ENCODE results near the gene CYFIP2.
A peak's percentile ranks its signal among the peaks of the same experiment; 100 is the strongest.
"Not testable (repeated sequence)": the region's sequence is repeated elsewhere in the genome, so short reads cannot be mapped to it uniquely, and the experiment has no call there.

CYFIP2 gene

DNA sequence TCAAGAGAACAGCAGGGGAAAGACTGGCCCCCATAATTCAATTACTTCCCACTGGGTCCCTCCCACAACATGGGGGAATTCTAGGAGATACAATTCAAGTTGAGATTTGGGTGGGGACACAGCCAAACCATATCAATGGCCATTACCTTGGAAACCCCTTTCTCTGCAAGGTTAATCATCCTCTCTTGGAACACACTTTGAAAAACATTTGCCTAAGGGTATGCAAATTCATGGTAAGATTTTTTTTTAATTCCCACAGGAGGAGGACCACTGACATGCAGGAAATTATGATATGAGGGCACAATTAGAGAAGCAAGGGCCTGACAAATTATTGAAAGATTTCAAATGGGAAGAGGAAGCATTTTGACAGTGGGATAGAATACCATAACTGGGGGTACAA lies 132.4 kb downstream of the CYFIP2 start:
- DNase-seq (ENCODE audit: low spot score), result no peak
- TF ChIP-seq, protein P1, sequence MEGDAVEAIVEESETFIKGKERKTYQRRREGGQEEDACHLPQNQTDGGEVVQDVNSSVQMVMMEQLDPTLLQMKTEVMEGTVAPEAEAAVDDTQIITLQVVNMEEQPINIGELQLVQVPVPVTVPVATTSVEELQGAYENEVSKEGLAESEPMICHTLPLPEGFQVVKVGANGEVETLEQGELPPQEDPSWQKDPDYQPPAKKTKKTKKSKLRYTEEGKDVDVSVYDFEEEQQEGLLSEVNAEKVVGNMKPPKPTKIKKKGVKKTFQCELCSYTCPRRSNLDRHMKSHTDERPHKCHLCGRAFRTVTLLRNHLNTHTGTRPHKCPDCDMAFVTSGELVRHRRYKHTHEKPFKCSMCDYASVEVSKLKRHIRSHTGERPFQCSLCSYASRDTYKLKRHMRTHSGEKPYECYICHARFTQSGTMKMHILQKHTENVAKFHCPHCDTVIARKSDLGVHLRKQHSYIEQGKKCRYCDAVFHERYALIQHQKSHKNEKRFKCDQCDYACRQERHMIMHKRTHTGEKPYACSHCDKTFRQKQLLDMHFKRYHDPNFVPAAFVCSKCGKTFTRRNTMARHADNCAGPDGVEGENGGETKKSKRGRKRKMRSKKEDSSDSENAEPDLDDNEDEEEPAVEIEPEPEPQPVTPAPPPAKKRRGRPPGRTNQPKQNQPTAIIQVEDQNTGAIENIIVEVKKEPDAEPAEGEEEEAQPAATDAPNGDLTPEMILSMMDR (IDR thresholded peaks at IDR 0.05; ENCODE audit: extremely low read depth, missing control alignments), result no peak

DNA sequence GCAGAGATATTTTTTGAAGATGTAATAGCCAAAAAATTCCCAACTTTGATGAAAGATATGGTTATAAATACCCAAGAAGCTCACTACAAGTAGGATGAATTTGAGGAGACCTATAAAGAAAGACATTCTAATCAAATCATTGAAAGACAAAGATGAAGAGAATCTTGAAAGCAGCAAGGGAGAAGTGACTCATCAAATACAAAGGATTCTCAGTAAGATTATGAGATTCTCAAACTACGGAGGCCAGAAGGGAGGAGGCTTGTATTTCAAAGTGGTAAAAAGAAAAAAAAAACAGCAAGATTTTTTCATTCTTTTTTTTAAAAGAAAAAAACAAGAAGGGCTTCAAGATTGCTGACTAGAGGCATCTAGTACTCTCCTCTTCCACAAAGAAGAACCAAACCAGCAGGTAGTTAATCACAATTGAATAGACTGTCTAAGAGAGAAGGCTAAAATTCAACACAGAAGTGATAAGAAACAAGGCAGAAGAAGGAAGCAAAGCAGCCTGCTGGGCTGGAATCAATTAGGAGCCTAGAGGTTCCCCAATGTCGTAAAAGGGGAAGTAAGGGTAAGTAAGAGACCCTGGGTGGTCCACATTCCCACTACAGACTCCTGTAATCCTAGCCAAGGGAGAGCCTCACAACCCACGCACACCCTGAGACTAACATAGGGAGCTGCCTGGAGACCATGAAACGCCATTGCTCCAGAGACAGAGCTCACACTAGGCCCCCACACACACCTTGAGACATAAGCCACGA lies 135.0 kb downstream of the CYFIP2 start:
- TF ChIP-seq, protein P1 (IDR thresholded peaks at IDR 0.05; ENCODE audit: extremely low read depth, missing control alignments), result no peak
- DNase-seq (ENCODE audit: low spot score), result no peak

DNA sequence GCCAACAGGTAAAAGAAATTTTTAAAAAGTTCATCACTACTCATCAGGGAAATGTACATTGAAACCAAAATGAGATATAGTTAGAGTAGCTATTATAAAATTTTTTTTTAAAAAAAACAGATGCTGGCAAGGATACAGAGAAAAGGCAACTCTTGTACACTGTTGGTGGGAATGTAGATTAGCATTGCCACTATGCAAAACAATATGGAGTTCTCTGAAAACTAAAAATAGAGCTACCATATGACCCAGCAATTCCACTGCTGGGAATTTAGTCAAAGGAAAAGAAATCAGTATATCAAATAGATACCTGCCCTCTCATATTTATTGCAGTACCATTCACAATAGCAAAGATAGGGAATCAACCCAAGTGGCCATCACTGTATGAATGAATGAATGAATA lies 149.9 kb downstream of the CYFIP2 start:
- no peak for DNase-seq (ENCODE audit: low spot score)
- TF ChIP-seq, protein P1 (IDR thresholded peaks at IDR 0.05; ENCODE audit: extremely low read depth, missing control alignments), result no peak

DNA sequence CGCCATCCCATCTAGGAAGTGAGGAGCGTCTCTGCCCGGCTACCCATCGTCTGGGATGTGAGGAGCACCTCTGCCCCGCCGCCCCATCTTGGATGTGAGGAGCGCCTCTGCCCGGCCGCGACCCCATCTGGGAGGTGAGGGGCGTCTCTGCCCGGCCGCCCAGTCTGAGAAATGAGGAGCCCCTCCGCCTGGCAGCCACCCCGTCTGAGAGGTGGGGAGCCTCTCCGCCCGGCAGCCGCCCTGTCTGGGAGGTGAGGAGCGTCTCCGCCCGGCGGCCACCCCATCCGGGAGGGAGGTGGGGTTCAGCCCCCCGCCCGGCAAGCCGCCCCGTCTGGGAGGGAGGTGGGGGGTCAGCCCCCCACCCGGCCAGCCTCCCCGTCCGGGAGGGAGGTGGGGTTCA lies 153.6 kb downstream of the CYFIP2 start:
- not testable (repeated sequence) for DNase-seq (ENCODE audit: low spot score)

DNA sequence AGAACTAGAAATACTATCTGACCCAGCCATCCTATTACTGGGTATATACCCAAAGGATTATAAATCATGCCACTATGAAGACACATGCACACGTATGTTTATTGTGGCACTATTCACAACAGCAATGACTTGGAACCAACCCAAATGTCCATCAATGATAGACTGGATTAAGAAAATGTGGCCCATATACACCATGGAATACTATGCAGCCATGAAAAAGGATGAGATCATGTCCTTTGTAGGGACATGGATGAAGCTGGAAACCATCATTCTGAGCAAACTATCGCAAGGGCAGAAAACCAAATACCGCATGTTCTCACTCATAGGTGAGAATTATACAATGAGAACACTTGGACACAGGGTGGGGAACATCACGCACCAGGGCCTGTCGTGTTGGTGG lies 164.0 kb downstream of the CYFIP2 start:
- DNase-seq (ENCODE audit: low spot score), result not testable (repeated sequence)

DNA sequence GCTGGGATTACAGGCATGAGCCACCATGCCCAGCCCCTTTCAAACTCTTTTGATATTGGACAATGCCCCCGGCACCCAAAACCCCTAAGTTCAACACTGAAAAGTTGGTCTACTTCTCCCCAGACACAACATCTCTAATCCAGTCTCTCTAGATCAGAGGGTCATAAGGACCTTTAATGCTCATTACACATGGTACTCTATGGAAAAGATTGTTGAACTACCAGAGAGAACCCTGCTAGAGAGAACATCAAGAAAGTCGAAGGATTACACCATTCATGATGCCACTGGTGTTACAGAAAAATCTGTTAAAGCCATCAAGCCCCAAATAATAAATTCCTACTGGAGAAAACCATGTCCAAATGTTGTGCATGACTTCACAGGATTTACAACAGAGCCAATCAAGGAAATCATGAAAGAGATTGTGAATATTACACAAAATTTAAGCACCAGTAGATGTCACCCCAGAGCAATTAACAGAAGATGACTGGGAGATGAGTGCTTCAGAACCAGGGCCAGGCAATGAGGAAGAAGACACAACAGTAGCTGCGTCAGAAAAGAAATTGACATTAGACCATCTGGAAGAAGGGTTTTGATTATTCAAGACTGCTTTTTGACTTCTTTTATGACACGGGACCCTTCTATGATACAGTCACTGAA lies 165.7 kb downstream of the CYFIP2 start:
- TF ChIP-seq, protein P1 (IDR thresholded peaks at IDR 0.05; ENCODE audit: extremely low read depth, missing control alignments), result peak; percentile 39
- peak; percentile 69 for DNase-seq (ENCODE audit: low spot score)

DNA sequence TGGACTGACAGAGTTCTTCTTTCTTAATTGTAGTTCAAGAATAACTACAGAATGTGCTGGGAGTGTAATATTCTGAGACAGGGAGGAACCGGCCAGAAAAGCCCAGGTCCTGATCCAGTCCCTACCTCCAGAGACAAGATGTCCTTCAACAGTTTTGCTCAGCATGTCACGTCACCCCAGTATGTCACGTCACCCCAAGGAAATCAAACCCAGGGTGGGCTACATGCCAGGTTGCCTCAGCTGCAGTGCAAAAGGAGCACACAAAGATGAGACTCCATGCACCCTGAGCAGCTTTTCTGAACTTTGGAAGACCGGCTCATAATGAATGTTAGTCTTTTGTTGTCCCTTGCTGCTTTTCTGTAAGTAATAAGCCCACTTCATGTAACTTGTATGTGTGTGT lies 168.2 kb downstream of the CYFIP2 start:
- TF ChIP-seq, protein P1 (IDR thresholded peaks at IDR 0.05; ENCODE audit: extremely low read depth, missing control alignments), result no peak
- no peak for DNase-seq (ENCODE audit: low spot score)

DNA sequence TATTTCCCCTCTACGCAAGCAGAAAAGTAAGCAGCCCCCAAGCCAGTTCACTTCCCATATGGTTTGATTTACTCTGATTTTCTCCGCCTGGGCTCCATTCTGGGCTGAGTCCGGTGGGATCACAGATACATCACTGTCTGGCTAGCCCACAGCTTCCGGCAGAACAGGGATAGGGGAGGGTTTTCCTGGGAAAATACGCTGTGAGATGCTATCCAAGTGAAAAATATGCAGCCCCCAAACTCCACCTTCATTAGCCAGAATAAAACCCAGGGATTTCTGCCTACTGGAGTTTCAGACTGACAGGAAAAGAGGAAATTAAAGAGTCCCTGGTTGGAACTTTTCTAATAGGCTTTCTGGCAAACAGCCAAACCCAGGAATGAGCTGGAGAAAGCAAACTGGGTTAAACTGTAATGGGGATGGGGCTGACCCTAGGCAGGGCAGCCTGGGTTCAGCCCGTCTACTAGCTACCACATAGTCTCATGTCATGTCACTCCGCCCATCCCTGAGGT lies 177.2 kb downstream of the CYFIP2 start:
- peak; percentile 0 for DNase-seq (ENCODE audit: low spot score)
- TF ChIP-seq, protein P1 (IDR thresholded peaks at IDR 0.05; ENCODE audit: extremely low read depth, missing control alignments), result no peak
